Colon (tissue), 2 donors: ENCODE data around the gene FGF3.

Experiments
- FAIRE-seq: peaks from 2 replicates; lab custom pipeline; 2012; peaks lifted over from hg19 to GRCh38; lab: Jason Lieb, UNC
- donor health status: control.
- donor health status: control.

FGF3 gene

GRCh38 chr11:69823641-69824265 lies 4.5 kb upstream of the FGF3 start:
- FAIRE-seq: no peak

GRCh38 chr11:69822676-69823494 lies 3.7 kb upstream of the FGF3 start:
- FAIRE-seq: no peak

- no peak for FAIRE-seq
These were observed 2.4 kb upstream of the FGF3 start for GRCh38 chr11:69821511-69822040.

GRCh38 chr11:69820441-69820840 lies 1.2 kb upstream of the FGF3 start:
- no peak for FAIRE-seq

- FAIRE-seq: no peak
These were observed 390 bp upstream of the FGF3 start for GRCh38 chr11:69819541-69820070.

GRCh38 chr11:69818231-69818602 lies 999 bp downstream of the FGF3 start:
- no peak for FAIRE-seq

GRCh38 chr11:69817265-69818230 lies 1.7 kb downstream of the FGF3 start:
- FAIRE-seq: no peak

GRCh38 chr11:69816671-69817070 lies 2.5 kb downstream of the FGF3 start:
- FAIRE-seq: no peak

- no peak for FAIRE-seq
These were observed 3.2 kb downstream of the FGF3 start for GRCh38 chr11:69815973-69816372.

- no peak for FAIRE-seq
These were observed 4.3 kb downstream of the FGF3 start for GRCh38 chr11:69814902-69815301.

GRCh38 chr11:69814411-69814810 lies 4.8 kb downstream of the FGF3 start:
- no peak for FAIRE-seq

- FAIRE-seq: no peak
These were observed 5.4 kb downstream of the FGF3 start for GRCh38 chr11:69813839-69814238.

- FAIRE-seq: no peak
These were observed 6.3 kb downstream of the FGF3 start for GRCh38 chr11:69812946-69813345.

GRCh38 chr11:69812256-69812655 lies 7.0 kb downstream of the FGF3 start:
- FAIRE-seq: no peak

GRCh38 chr11:69811431-69811830 lies 7.8 kb downstream of the FGF3 start:
- FAIRE-seq: no peak

- no peak for FAIRE-seq
These were observed 8.7 kb downstream of the FGF3 start for GRCh38 chr11:69810289-69811118.

- FAIRE-seq: no peak
These were observed 10.5 kb downstream of the FGF3 start for GRCh38 chr11:69808667-69809086.

- no peak for FAIRE-seq
These were observed 12.0 kb downstream of the FGF3 start for GRCh38 chr11:69807106-69807815.

- no peak for FAIRE-seq
These were observed 14.3 kb downstream of the FGF3 start for GRCh38 chr11:69804769-69805508.
